HG02938 (cell line): ENCODE measurements around the gene STAM2.
A peak's percentile ranks its signal among the peaks of the same experiment; 100 is the strongest.
"Not testable (repeated sequence)": the region's sequence is repeated elsewhere in the genome, so short reads cannot be mapped to it uniquely, and the experiment has no call there.

Source experiments
- ATAC-seq: cut with Tn5 transposase; IDR thresholded peaks from one replicate; pipeline ENCODE4 v1.9.1; 2021; ENCODE audit warnings: mild to moderate bottlenecking, moderate library complexity; ENCODE audit not compliant: unreplicated experiment

Gene STAM2

DNA sequence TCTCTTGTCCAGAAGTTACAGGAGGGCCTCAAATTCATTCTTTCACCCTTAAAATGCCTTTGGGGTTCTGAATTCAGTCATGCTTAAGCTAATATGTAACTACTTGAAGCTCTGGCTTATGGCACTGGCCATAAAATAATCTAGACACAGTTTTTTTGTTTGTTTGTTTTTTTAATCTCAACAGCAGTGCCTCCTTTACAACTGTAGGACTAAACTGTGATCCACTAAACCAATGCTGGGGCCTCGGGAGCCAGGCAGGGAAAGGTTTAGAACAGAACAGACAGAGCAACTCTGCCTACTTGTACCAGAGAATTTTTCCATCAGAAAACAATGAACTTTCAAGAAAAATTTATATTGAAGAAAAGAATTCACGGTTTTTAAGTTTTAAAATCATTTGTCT, 1.7 kb downstream of the STAM2 start:
- ATAC-seq, result no peak

DNA sequence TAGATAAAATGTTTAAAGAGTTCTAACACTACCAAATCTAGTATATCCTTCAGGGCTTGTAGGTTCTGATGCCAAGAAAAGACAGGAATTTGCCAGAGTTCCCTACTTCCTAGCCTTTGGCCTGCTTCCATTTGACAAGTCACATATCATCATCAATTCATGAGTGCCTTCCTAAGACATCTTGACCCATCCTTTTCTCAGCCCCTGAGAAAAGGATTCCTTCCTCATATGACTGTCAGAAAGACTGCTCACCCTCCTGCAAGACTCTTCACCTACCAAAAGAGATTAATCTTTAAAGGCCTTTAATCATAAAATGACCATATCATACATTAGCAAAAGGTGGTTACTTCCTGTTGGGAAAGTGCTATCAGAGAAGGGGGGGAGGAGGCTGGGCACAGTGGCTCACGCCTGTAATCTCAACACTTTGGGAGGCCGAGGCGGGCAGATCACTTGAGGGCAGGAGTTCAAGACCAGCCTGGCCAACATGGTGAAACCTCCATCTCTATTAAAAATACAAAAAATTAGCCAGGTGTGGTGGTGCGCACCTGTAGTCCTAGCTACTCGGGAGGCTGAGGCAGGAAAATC, 3.3 kb downstream of the STAM2 start:
- not testable (repeated sequence) for ATAC-seq

DNA sequence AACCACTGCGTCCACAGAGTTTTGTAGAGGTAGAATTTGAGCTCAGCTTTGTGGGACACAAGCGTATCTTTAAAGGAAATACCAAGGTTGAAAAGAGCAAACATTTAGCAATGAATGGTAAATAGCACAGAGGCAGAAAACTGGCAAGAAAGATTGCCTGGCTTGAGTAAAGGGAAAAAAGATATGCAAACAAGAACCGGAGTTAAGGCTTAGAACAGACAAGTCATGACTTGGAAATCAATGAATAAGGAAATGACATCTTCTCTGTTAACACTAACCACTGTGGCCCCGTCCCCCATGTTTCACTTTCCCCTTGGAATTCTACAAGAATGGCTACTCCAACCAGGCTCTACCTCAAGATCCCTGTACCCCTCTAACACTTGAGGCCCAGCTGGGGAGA, 3.8 kb downstream of the STAM2 start:
- ATAC-seq, result no peak

DNA sequence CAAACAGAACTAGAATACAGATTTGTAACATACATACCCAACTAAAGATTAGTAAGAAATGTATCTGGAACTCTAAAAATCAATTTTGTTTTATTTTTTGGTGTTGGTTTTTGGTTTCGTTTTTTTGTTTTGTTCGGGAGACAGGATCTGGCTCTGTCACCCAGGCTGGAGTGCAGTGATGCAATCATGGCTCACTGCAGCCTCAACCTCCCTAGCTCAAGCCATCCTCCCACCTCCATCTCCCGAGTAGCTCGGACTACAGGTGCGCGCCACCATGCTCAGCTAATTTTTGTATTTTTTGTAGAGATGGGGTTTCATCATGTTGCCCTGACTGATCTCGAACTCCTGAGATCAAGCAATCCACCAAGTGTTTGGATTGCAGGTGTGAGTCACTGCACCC, 6.4 kb downstream of the STAM2 start:
- ATAC-seq, result not testable (repeated sequence)

DNA sequence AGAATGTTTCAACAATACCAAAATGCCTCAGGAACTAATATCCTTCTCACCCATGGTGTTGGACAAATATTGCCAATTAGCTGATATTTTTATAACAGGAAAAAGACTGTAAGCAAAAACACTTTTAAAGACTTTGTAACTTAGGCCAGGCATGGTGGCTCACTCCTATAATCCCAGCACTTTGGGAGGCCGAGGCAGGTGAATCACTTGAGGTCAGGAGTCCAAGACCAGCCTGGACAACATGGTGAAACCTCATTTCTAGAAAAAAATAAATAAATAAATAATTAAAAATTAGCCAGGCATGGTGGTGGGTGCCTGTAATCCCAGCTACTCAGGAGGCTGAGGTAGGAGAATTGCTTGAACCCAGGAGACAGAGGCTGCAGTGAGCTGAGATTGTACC, 8.1 kb downstream of the STAM2 start:
- not testable (repeated sequence) for ATAC-seq

DNA sequence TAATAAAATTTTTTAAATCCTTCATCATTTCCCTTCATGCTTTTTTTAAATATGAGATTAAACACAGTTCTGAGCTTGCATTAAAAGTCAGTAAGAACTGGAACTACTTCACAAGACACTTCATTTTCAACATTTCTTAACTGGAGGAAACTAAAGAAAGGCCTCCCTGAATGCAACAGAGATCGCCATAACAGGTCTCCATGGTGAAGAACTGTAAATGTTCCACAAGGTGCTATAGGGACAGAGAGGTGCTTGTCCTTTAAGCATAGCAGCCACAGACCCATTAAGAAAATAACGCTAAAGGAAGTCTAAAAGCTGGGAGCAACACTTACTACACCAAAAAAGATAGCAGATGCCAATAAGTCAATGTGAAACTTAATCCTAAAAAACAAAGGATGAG, 8.5 kb downstream of the STAM2 start:
- peak; percentile 37 for ATAC-seq

DNA sequence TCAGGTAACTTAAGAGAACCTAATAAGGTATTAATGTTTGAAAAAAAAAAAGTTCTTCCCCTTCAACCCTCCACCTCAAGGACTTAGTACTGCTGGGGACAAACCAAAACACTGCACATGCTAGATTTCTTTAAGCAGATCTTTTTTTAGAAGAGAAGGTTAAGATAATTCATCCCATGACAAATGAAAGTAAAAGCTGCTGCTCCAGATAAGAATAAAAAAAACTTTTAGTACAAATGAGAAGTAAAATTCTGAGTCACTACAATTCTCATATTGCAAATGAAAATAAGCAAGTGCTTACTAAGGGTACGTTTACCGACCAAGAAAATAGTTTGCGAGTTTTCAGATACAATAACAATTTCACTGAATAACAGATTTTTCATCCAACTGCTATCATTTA, 8.9 kb downstream of the STAM2 start:
- peak; percentile 66 for ATAC-seq

DNA sequence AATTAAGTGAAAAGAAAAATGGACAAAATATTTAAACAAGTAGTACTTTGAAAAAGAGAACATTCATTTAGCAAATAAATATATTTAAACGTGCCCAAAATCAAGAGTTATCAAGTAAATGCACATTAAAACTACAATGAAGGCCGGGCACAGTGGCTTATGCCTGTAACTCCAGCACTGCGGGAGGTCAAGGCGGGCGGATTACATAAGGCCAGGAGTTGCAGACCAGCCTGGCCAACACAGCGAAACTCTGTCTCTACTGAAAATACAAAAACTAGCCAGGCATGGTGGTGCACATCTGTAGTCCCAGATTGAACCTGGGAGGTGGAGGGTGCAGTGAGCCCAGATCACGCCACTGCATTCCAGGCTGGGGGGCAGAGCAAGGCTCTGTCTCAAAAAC, 9.8 kb downstream of the STAM2 start:
- no peak for ATAC-seq

DNA sequence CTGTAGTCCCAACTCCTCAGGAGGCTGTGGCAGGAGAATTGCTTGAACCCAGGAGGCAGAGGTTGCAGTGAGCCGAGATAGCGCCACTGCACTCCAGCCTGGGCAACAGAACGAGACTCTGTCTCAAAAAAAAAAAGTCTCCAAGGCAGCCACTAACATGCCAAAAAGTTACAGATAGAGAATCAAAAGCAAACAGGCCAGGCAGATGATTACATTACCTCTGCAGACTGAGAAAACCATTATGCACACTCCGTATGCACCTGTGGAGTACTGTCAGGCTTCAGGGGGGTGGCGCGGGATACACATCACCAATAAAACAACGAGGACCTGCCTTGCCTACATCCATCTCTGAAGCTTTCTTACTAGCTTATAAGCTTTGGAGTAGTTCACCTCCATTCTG, 10.3 kb downstream of the STAM2 start:
- no peak for ATAC-seq

DNA sequence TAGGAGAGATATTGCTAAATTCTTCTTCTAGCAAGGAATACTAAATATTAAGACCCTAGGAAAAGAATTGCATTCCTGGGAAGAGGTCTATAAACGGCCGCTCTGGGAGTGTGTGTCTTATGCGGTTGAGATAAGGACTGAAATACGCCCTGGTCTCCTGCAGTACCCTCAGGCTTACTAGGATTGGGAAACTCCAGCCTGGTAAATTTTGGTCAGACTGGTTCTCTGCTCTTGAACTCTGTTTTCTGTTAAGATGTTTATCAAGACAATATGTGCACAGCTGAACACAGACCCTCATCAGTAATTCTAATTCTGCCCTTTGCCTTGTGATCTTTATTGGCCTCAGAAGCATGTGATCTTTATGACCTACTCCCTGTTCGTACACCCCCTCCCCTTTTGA, 11.9 kb downstream of the STAM2 start:
- ATAC-seq, result not testable (repeated sequence)

DNA sequence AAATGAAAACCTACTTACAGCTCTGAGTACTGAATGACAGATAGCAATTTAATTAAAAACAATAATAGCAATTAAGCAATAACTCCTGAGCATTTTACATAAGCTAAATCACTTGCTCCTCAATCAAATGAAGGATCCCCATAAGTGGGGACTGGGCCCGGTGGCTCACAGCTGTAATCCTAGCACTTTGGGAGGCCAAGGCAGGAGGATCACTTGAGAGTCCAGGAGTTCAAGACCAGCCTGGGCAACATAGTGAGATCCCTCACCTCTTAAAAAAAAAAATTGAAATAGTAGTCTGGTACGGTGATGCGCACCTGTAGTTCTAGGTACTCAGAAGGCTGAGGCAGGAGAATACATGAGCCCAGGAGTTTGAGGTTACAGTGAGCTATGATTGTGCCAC, 13.4 kb downstream of the STAM2 start:
- ATAC-seq, result no peak

DNA sequence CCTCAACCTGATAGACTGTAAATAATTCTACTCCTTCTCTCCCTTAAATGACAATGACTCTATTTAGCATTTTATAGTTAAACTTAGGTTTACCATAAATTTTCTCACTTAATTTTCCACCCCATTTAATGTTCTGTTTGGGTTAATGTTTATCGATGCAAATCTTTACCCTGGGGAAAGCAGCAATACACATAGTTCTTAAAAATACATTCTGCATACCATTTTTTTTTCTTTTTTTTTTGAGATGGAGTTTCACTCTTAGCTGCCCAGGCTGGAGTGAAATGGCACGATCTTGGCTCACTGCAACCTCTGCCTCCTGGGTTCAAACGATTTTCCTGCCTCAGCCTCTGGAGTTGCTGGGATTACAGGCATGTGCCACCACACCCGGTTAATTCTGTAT, 14.0 kb downstream of the STAM2 start:
- no peak for ATAC-seq

DNA sequence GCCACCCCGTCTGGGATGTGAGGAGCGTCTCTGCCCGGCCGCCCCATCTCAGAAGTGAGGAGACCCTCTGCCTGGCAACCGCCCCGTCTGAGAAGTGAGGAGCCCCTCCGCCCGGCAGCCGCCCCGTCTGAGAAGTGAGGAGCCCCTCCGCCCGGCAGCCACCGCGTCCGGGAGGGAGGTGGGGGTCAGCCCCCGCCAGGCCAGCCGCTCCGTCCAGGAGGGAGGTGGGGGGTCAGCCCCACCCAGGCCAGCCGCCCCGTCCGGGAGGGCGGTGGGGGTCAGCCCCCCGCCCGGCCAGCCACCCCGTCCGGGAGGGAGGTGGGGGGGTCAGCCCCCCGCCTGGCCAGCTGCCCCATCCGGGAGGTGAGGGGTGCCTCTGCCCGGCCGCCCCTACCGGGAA, 15.2 kb downstream of the STAM2 start:
- not testable (repeated sequence) for ATAC-seq

DNA sequence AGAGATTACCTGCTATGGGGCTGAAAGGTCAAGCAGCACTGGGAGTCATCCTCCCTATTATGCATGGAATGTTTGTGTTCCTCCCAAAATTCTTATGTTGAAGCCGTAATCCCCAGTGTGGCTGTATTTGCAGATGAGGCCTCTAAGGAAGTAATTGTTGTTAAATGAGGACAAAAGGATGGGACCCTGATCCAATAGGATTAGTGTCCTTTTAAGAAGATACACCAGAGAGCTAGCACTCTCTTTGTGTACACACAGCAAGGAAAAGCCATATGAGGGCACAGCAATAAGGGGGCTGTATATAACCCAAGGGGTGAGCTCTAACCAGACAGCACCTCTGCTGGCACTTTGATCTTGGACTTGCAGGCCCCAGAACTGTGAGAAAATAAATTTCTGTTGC, 18.3 kb downstream of the STAM2 start:
- no peak for ATAC-seq

DNA sequence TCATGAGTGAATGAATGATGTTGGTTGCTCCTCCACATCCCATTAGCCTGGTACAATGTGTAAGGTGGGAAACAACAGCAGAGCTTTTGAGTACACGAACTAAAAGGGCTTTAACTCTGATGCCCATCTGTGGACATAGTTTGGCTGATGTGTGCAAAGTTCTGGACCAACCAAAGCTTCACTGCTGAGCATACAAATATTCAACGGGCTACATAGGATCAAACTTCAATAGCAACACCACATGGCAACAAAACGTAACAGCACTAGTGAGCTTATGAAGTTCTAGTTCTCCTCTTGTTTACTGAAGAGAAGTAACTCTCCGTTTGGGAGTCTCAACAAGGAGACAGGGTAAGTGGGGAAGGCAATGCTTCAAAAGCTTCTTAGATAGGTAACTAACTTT, 20.4 kb downstream of the STAM2 start:
- ATAC-seq, result no peak

DNA sequence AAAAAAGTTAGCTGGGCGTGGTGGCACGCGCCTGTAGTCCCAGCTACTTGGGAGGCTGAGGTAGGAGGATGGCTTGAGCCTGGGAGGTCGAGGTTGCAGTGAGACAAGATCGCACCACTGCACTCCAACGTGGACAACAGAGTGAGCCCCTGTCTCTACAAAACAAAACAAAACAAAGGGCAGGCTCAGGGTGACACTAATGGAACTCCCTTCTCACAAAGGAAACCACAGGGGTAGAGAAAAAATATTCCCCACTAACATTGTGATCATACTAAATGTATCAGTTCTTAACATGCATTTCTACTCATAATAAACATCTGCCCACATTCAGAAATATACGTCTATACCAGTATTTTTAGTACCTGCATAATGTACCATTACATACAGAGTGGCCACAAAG, 21.1 kb downstream of the STAM2 start:
- ATAC-seq, result peak; percentile 71

DNA sequence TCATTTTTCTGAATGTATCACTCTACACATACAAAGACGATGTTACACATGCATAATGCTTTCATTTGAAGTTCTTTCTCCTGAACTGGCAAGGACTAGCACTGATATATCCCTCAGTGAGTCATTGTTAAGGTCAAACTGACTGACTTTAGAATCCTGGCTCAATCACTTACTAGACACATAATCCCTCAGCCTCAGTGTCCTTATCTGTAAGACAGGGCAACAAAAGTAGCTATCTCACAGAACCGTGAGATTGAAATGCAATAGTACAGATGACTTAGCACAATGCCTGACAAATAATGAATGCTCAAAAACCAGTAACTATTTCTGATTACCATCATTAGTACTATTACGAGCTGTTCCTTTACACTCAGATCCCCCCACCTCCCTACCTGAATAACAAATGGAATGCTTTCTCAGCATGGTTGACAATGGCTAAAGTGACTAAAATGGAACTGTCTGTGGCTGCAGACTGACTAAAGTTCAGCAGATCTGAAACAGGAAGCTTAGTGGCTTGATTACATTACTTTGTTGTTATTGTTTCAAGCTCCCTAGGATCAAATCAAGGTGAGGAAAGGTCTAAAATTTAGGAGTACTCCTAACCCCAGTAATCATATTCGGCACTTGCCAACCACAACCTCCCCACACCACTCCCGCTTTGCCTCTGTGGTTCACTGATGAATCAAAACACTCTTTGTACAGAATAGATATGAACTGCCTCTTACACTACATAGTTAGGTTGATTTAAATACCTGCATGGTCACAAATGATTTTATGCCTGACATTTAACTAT, 40.9 kb downstream of the STAM2 start:
- ATAC-seq, result peak; percentile 65

DNA sequence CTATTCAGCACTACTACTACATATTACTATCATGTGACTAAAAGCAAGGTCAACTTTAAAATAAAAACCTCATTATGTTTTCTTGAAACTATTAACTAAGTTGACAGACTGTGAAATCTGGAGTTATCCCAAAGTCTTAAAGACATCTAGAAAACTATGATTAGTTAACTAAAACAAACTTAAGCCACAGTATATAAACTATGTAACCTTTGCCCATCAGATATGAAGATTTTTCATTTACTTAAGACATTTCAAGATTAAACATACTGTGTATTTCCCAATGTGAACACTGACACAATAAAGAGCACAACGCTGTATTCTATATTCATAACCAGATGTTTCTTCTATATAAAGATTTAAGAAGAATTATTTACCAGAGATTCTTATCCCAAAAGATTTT, 43.3 kb downstream of the STAM2 start:
- ATAC-seq, result no peak

DNA sequence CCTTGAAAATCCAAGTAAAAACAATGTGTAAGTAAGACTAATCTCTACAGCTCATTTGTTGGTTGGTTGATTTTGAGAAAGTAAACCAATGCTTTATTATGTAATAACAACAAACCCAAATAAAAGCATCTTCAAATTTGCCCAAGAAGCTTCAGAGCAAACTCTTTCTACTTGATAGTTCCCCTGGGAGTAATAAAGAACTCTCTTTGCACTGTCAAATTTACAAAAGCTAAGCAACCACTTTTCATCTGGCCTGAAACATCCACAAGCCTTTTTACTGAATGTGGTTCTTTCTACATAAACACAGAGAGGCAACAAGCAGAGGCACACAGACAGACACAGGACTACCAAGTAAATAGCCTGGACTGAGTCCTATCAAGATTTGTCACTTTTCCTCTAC, 47.9 kb downstream of the STAM2 start:
- ATAC-seq, result no peak

DNA sequence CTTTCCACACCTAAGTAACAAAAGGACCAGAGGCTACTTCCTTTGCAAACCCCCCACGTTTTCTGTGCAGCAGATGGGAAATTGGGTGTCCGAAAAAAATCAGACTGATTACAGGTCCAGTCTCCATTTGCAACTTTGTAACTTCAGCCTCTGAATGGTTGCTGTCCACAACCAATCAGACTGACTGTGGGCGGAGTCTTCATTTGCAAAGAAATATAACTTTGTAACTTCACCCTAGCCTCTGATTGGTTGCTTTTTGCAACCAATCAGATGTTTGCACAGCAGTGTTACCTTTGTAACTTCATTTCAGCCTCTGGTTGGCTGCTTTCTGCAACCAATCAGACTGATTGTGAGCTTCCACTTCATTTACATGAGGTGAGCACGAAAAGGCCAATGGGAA, 48.9 kb downstream of the STAM2 start:
- no peak for ATAC-seq

DNA sequence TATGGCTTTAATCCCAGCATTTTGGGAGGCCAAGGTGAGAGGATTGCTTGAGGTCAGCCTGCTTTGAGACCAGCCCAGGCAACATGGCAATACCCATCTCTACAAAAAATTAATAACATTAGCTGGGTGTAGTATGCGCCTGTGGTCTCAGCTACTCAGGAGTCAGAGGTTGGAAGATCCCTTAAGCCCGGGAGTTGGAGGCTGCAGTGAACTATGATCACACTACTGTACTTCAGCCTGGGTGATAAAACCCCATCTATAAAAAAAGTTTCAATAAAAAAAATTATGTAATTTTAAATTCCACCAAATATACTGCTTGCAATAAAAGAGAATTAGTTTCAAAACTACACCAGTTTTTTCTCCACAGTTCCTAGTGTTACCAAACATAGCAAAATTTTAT, 53.4 kb downstream of the STAM2 start:
- ATAC-seq, result no peak

DNA sequence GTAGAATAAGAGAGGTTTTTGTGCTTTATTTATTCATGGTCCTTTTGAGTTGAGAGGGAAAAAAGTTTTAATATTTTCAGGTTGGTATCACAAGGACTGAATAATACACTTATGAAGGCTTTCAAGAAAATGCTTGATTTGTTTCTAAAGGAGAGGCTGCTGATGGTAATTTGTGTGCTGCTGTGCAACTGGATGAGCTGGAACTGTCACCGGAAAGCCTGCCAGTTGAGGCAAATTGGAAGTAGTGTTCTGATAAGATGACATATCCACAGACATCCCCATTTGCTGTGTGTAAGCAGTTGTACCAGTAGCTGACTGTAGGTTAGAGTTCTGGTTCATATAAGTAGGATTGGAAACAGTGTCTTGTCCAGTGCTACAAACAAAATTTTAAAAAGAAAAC, 55.1 kb downstream of the STAM2 start:
- ATAC-seq, result no peak

DNA sequence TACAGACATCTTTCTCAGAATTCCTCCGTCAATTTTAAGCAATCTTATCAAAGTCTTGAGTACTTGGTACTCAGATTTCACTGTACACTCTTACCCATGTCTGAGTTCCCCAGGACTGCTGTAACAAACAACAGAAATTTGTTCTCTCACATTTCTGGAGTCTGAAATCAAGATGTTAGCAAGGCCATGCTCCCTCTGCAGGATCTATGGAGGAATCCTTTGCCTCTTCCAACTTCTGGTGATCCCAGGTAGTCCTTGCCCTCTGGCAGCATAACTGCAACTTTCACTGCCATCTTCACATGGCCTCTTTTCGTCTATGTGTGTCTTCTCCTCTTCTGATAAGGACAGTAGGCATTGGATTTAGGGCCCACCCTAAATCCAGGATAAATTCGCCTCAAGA, 59.6 kb downstream of the STAM2 start:
- ATAC-seq, result no peak
